DND-41 (cell line): ENCODE results near the gene CST5.

Experiments
- EZH2 ChIP-seq: IDR thresholded peaks from 3 replicates; pipeline ENCODE4 v1.6.1; 2012; ENCODE audit warnings: borderline replicate concordance, low read depth, mild to moderate bottlenecking, moderate library complexity, low read length, inconsistent platforms; ENCODE audit not compliant: severe bottlenecking
- TF ChIP-seq, protein P1 (sequence below): IDR thresholded peaks from 2 replicates; pipeline ENCODE4 v1.5.1; 2012; ENCODE audit warnings: borderline replicate concordance, low read length, moderate library complexity, mild to moderate bottlenecking; ENCODE audit not compliant: poor library complexity, severe bottlenecking; ENCODE audit errors: extremely low read depth

DNA sequence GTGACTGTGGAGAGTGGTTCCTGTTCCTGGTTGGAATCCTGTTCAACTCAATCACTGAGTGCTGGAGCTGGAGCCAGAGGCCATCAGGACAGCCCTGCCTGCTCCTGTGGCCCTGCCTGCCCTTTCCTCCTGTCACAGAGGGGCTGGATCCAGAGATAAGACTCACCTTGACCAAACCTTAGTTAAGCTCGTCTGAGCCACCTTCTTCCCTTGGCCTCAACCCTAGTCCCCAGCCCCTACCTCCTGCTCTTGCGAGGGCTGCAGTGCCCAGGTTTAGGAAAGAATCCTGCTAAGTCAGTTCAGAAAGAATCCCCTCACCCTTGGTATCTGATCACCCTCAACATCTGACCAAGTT, 47.0 kb upstream of the CST5 start:
- no peak for TF ChIP-seq EZH2
- TF ChIP-seq, protein P1, sequence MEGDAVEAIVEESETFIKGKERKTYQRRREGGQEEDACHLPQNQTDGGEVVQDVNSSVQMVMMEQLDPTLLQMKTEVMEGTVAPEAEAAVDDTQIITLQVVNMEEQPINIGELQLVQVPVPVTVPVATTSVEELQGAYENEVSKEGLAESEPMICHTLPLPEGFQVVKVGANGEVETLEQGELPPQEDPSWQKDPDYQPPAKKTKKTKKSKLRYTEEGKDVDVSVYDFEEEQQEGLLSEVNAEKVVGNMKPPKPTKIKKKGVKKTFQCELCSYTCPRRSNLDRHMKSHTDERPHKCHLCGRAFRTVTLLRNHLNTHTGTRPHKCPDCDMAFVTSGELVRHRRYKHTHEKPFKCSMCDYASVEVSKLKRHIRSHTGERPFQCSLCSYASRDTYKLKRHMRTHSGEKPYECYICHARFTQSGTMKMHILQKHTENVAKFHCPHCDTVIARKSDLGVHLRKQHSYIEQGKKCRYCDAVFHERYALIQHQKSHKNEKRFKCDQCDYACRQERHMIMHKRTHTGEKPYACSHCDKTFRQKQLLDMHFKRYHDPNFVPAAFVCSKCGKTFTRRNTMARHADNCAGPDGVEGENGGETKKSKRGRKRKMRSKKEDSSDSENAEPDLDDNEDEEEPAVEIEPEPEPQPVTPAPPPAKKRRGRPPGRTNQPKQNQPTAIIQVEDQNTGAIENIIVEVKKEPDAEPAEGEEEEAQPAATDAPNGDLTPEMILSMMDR = no peak
